Measurements from ENCODE around the gene AMDHD2. TPM values are rescaled to one million over a fixed set of nuclear protein-coding genes. Genes with fewer than 3 reads are reported as not detected.

The AMDHD2 gene
- total and polyA plus RNA-seq, 2 of the 13 experiments (the other 11 are each of a cell fraction or from before 2014, with no cell fraction given) = 33.5 to 39.1 TPM

DNA sequence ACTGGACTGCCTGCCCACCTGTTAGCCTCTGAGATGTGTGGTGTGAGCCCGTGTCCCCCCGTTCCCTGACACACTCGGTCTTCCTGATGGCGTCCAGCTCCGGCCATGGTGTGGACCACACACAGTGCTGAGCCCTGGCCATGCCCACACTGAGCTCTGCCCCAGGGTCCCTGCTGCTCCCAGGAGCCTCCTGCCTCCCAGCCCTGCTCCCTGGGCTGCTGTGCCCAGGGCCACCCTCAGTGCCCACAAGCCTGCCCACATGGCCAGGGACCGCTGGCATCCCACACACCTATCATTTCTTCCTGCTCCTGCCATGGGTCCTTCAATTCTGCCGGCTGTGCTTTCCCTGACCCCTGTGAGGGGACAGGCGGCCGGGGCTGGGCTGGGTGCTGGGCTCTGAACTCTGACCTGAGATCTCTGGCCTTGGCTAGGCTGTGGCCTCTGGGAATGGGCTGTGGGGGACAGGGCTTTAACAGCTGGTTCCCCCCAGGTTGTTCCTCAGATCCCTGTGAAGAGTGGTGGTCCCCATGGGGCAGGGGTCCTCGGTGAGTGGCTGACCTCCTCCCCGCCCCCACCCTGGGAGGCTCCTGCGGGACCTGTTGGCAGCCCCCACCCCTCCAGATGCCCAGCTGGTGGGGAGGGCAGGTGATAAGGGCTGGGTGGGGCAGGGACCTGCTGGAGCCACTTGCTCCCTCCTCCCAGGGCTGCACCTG, 7.1 kb downstream of the AMDHD2 start (continued):
- TF ChIP-seq EP300 (IDR thresholded peaks at IDR 0.05; ENCODE audit: low read depth in 2 of 2, low read length in 2 of 2) (no peak), EP300 (CRISPR knock-in tag; IDR thresholded peaks at IDR 0.05; ENCODE audit: borderline replicate concordance) (no peak), NR2F6 (IDR thresholded peaks at IDR 0.05) (peak; percentile 40; the same call in 1 of the 2 replicates), NR2F6 (CRISPR knock-in tag; IDR thresholded peaks at IDR 0.05) (no peak), BCL6 (CRISPR knock-in tag; IDR thresholded peaks at IDR 0.05) (no peak), MBD4 (IDR thresholded peaks at IDR 0.05; ENCODE audit: borderline replicate concordance, low read length) (no peak), SAP130 (CRISPR knock-in tag; IDR thresholded peaks at IDR 0.05; ENCODE audit: low read depth) (0 out of 2 replicates have a peak, but pooled peaks have one; percentile 15), ZNF224 (CRISPR knock-in tag; IDR thresholded peaks at IDR 0.05) (no peak), KAT8 (CRISPR knock-in tag; IDR thresholded peaks at IDR 0.05) (no peak), KAT7 (CRISPR knock-in tag; IDR thresholded peaks at IDR 0.05; ENCODE audit: borderline replicate concordance) (no peak), ZNF207 (IDR thresholded peaks at IDR 0.05; ENCODE audit: borderline replicate concordance) (no peak), ZNF484 (CRISPR knock-in tag; IDR thresholded peaks at IDR 0.05; ENCODE audit: borderline replicate concordance, low read depth) (no peak), ZNF451 (CRISPR knock-in tag; IDR thresholded peaks at IDR 0.05) (no peak), ZNF891 (CRISPR knock-in tag; IDR thresholded peaks at IDR 0.05) (no peak), NFIB (CRISPR knock-in tag; IDR thresholded peaks at IDR 0.05; ENCODE audit: borderline replicate concordance) (no peak), ZNF431 (CRISPR knock-in tag; IDR thresholded peaks at IDR 0.05; ENCODE audit: borderline replicate concordance, low read depth) (no peak), RBFOX2 (IDR thresholded peaks at IDR 0.05; ENCODE audit: low read depth, low read length) (peak; percentile 51; the same call in 1 of the 2 replicates), ZNF326 (CRISPR knock-in tag; IDR thresholded peaks at IDR 0.05; ENCODE audit: borderline replicate concordance) (no peak), NR3C1 (CRISPR knock-in tag; IDR thresholded peaks at IDR 0.05) (no peak), NR2C2 (CRISPR knock-in tag; IDR thresholded peaks at IDR 0.05; ENCODE audit: borderline replicate concordance) (peak; percentile 84), ZNF703 (CRISPR knock-in tag; IDR thresholded peaks at IDR 0.05; ENCODE audit: borderline replicate concordance) (no peak), KLF16 (CRISPR knock-in tag; IDR thresholded peaks at IDR 0.05) (no peak), ELF3 (CRISPR knock-in tag; IDR thresholded peaks at IDR 0.05) (no peak), PHF21A (CRISPR knock-in tag; IDR thresholded peaks at IDR 0.05) (no peak)
- TF ChIP-seq, protein P1, sequence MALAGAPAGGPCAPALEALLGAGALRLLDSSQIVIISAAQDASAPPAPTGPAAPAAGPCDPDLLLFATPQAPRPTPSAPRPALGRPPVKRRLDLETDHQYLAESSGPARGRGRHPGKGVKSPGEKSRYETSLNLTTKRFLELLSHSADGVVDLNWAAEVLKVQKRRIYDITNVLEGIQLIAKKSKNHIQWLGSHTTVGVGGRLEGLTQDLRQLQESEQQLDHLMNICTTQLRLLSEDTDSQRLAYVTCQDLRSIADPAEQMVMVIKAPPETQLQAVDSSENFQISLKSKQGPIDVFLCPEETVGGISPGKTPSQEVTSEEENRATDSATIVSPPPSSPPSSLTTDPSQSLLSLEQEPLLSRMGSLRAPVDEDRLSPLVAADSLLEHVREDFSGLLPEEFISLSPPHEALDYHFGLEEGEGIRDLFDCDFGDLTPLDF (CRISPR knock-in tag; IDR thresholded peaks at IDR 0.05) = no peak
- TF ChIP-seq, protein P2, sequence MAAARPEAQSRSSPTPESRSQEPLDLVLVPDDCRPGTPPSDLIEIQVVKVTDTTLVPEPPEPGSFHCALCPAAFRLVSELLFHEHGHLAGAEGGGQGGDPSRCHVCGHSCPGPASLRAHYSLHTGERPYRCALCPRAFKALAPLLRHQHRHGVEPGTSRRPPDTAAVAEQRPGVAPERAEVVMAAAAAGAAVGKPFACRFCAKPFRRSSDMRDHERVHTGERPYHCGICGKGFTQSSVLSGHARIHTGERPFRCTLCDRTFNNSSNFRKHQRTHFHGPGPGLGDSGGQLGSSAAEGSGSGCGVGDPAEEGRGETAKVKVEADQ (CRISPR knock-in tag; IDR thresholded peaks at IDR 0.05; ENCODE audit: borderline replicate concordance) = no peak
- TF ChIP-seq, protein P3, sequence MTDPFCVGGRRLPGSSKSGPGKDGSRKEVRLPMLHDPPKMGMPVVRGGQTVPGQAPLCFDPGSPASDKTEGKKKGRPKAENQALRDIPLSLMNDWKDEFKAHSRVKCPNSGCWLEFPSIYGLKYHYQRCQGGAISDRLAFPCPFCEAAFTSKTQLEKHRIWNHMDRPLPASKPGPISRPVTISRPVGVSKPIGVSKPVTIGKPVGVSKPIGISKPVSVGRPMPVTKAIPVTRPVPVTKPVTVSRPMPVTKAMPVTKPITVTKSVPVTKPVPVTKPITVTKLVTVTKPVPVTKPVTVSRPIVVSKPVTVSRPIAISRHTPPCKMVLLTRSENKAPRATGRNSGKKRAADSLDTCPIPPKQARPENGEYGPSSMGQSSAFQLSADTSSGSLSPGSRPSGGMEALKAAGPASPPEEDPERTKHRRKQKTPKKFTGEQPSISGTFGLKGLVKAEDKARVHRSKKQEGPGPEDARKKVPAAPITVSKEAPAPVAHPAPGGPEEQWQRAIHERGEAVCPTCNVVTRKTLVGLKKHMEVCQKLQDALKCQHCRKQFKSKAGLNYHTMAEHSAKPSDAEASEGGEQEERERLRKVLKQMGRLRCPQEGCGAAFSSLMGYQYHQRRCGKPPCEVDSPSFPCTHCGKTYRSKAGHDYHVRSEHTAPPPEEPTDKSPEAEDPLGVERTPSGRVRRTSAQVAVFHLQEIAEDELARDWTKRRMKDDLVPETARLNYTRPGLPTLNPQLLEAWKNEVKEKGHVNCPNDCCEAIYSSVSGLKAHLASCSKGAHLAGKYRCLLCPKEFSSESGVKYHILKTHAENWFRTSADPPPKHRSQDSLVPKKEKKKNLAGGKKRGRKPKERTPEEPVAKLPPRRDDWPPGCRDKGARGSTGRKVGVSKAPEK (CRISPR knock-in tag; IDR thresholded peaks at IDR 0.05; ENCODE audit: borderline replicate concordance) = no peak
- TF ChIP-seq, protein P4, sequence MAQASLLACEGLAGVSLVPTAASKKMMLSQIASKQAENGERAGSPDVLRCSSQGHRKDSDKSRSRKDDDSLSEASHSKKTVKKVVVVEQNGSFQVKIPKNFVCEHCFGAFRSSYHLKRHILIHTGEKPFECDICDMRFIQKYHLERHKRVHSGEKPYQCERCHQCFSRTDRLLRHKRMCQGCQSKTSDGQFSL (CRISPR knock-in tag; IDR thresholded peaks at IDR 0.05) = no peak
